Measurements from ENCODE around the gene RHEBL1.
A peak's percentile ranks its signal among the peaks of the same experiment; 100 is the strongest.
"Not testable (repeated sequence)": the region's sequence is repeated elsewhere in the genome, so short reads cannot be mapped to it uniquely, and the experiment has no call there.

The RHEBL1 gene

GRCh38 chr12:49089821-49090773 is 20.3 kb upstream of the RHEBL1 start:
- no peak for DNase-seq (ENCODE audit: low read depth in 3 of 3)

- DNase-seq (ENCODE audit: low read depth in 3 of 3) = no peak
Measured at GRCh38 chr12:49088932-49089330, 19.2 kb upstream of the RHEBL1 start.

DNA sequence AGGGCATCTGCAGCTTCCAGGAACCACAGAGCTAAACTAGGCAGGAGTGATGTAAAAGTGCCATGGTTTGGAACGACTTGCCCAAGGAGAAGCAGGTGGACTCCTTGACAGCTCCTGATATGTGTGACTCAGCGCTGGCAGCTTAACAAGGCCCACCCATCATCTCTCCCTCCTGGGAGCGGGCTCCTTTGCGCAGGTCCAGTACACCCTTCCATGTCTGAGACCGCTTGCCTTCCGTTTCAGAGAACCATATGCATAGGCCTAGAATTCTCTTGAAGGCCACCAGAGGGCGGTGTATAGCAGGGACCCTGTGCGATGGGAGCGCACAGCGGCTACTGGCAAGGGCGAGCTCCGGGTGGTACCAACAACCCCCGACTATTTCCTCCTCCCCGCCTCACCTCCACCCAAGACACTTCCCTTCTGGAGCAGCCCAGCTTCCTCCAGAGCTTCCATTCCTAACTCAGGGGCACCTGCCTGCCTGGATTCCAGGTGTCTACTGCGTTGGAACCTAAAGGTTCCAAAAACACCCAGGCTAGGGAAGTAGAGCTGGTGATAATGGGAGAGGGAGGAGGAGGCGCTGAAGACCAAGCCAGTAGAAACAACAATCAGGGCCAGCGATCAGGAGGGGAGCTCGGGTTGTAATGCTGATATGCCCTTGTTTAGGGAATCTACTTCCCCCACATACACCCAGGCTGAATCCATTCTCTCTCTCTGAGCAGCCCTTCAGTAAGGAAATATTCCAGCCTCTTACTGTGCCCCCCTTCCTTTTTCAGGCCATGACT is 18.6 kb upstream of the RHEBL1 start:
- peak; percentile 39 to 56 (median 46) for DNase-seq (ENCODE audit: low read depth in 3 of 3)

- no peak for DNase-seq (ENCODE audit: low read depth in 3 of 3)
Measured at GRCh38 chr12:49086116-49086515, 16.3 kb upstream of the RHEBL1 start.

- DNase-seq (ENCODE audit: low read depth in 3 of 3) = no peak
Measured at GRCh38 chr12:49084438-49084837, 14.7 kb upstream of the RHEBL1 start.

- DNase-seq (ENCODE audit: low read depth in 3 of 3) = no peak
Measured at GRCh38 chr12:49079793-49080192, 10.0 kb upstream of the RHEBL1 start.

DNA sequence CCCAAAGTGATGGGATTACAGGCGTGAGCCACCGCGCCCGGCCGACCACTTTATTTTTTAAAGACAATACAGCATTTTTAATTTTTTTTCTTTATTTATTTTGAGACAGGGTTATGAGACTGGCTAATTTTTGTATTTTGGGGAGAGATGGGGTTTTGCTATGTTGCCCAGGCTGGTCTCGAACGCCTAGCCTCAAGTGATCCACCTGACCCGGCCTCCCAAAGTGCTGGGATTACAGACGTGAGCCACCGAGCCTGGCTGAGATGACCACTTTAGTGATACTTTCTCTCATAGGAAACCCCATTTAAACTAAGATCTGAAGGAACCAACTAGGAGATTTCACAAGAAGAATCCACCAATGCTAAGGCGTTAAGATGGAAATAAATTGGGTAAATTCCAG is 1.2 kb upstream of the RHEBL1 start:
- no peak for DNase-seq (ENCODE audit: low read depth in 3 of 3)

DNA sequence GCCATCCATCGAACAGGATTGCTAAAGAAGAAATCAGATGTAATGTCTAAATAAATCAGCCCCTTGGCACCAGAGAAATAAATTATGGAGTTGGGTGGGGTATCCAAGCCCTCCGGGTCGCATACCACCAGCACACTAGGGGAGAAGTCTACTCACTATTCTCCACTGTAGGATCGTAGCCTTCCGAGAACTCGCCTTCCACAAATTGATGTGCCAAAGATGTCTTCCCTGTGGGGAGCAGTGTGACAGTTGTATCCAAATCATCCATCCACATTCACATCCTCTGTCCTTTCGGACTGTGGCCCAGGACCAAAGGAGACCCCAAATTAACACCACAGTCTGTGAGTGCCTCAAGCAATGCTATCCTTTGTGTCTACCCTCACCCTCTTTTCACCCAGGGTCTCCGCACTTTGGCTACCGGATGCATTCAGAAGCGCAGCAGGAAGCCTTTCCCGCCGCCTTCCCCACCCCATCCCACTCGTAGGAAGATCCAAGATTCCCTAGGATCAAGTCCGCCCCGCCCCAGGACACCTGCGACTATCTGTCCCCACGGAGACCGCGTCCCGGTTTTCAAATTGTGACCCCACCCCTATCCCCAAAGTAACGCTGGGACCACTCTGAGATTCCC is 786 bp downstream of the RHEBL1 start:
- DNase-seq (ENCODE audit: low read depth in 3 of 3) = no peak

GRCh38 chr12:49066120-49066519 is 3.7 kb downstream of the RHEBL1 start:
- DNase-seq (ENCODE audit: low read depth in 3 of 3) = no peak

DNA sequence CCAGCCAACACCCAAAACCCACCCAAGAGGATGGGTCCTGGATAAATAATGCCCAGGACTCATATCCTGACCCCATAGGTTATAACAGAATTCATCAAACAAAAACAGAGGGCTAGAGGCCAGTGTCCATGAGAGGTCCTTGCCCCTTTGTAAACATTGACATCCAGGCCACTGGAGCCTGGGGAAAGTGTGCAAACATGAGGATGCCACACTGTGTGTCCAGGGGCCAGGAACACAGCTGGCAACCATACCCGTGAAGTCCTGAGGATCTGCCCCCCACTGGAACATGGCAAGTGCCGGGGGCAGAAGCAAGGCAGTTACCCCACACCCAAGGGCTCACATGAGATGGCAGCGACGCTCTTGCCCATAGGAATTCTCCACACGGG is 5.0 kb downstream of the RHEBL1 start:
- no peak for DNase-seq (ENCODE audit: low read depth in 3 of 3)

DNA sequence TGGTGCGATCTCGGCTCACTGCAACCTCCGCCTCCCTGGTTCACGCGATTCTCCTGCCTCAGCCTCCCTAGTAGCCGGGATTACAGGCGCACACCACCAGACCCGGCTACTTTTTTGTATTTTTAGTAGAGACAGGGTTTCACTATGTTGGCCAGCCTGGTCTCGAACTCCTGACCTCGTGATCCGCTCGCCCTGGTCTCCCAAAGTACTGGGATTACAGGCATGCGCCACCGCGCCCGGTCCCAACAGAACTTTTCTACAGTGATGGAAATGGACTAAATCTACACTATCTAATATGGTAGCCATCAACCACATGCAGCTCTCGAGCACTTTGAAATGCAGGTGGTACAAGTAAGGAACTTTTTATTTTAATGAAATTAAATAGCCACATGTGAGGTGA is 7.9 kb downstream of the RHEBL1 start:
- not testable (repeated sequence) for DNase-seq (ENCODE audit: low read depth in 3 of 3)

- DNase-seq (ENCODE audit: low read depth in 3 of 3) = no peak
Measured at GRCh38 chr12:49061157-49061650, 8.6 kb downstream of the RHEBL1 start.

DNA sequence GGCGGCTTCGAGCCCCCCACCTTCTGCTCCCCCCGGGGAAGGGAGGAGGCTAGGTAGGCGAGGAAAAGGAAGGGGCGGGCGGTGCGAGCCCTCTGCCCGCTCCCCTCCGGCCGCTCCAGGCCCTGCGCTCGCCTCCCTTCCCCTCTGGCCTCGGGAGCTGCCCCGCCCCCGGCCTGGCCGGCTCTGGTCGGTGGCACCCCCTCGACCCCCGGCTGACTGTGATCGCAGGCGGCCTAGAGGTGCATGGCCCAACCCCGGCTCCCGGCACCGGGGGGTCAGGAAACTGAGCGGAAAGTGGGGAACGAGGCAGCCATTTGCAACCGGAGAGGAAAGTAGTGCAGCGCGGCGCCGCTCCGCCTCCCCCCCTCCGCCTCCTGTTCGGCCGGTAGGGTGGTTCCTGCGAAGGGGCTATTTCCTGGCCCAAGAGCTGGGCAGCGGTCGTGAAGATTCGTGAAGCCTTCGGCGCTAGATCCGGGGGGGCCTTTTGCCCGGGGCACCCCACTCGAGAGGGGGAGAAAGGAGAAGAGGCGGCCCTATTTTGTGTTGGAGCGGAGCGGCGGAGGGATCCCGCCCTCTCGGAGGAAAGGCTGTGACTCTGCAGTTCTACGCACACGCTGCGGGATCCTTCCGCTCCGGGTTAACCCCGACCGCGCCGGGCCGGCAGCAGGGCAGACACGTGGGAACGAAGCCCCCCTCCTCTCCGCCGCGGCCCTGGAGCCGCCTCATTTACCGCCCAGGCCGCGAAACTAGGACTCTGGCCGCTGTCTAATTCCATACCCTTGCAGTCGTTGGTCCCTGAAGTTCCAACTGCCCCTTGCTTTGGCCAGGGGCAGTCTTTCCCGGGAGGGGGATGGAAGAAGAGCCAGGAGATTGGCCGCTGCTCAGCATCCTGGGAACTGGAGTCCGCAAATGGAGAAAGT is 9.3 kb downstream of the RHEBL1 start, which contains the start of gene KMT2D:
KMT2D (minus strand) TSS at position 558 of the 920 bp plus-strand sequence. CDS start 5,470 bp downstream, outside the sequence.
- peak; percentile 80 to 83 (median 81) for DNase-seq (ENCODE audit: low read depth in 3 of 3)

DNA sequence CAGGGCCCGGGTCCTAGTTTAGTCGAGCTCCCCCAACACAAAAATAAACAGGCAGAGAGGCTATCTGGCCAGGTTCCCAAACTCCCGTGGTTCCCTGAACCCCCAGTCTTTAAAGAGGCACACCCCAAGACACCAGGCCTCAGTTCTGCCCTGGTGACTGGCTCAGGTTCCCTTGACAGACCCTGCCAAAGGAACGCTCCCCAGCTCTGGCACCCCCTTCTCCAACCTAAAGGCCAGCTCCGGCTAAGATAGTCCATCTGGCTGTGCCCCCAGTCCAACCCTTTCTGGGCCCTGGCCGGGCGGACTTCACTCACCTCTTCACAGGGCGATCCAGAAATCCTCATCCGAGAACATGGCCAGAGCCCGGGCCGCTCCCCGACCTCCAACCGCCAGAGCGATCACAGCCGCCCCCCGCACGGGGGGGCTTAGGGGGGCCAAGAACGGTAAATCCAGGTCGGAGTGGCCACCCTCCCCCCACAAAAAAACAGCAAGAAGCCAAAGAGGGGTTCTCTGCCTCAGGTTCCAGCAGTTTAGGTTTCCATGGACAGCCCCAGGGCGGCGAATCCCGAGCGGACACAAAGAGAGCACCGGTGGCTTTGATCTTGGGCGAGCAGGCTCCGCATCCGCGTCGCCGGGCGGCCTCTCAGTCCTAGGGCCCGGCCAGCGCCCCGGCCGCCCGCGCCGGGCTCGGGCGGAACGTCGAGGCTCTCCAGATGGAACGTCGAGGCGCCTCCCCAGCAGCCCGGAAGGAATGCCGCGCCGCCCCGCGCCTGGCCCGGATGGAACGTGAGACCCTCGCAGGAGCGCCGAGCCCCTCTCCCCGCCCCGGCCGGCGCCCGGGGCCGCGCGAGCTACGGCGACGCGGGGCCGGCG is 10.2 kb downstream of the RHEBL1 start:
- DNase-seq (ENCODE audit: low read depth in 3 of 3) = no peak

- DNase-seq (ENCODE audit: low read depth in 3 of 3) = no peak
Measured at GRCh38 chr12:49059045-49059298, 10.8 kb downstream of the RHEBL1 start.

GRCh38 chr12:49058366-49059044 is 11.3 kb downstream of the RHEBL1 start:
- DNase-seq (ENCODE audit: low read depth in 3 of 3) = no peak

DNA sequence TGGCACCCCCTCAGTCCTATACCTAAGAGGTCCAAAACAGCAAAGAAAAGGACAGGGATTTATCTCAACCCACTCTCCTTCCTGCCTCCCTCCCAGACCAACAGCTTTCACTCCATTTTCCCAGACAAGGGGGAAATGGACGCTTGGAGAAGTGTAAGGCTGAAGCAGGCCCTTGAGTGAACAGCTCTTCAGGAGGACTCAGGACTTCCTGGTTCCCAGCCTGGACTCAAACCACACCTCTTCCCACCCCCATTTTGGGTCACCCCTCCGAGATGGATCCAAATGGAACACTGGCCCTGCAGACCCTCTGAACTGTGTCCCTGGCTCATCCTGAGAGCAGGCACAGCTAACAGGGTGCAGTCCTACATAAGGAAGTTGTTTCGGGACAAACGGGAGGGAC is 11.9 kb downstream of the RHEBL1 start:
- no peak for DNase-seq (ENCODE audit: low read depth in 3 of 3)

DNA sequence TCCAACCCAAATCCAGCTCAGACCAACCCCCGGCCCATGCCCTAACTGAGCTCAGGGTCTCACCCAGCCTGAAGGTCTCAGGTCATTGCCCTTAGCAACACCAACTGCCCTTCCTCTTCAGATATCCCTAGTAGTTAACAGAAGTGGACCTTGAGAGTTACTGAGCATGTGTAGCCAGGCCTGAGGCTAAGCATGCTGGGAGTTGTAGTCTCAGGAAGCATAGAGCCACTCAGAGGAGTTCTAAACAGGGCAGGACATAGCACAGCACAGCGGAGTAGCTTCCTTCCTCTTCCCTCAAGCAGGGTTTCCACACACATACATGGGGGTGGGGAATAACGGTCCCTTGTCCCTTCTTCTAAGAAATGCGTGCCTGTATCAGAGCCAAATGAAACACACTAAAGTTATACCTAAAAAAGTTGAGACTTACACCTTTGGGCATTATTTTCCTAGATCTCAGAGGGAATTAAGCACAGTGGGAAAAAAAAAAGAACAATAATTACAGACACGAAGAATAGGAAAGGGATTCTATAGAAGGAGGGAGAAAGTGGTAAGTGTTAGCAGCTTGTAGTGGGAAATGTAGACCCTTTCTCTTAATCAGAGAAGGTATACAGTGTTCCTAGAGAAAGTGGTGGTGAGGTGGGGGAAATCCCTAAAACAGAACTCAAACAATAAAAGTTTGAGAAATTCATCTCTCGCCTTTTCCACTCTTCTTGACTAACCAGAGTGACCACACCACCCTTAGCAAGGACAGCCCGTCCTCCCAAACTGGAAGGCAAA is 13.6 kb downstream of the RHEBL1 start:
- DNase-seq (ENCODE audit: low read depth in 3 of 3) = peak in 2 of 3 experiments; percentile 24 to 28

DNA sequence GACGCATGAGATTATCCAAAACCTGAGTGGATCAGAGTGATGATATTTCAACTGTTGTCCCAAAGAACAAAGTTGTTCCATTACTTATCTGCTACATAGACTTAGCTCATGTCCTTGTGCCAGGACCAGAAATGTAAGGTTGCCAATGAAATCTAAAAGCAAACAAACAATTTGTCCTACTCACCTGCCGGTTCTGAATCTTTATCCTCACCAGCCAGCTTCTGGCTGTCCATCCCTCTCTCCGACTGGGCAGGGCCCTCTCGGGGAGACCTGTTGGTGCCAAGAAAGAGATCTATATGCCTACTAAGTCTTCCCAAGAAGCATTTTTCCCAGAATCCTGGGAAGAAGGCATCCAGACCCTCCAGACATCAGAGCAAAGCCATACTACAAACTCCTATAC is 14.7 kb downstream of the RHEBL1 start:
- no peak for DNase-seq (ENCODE audit: low read depth in 3 of 3)

Data from stimulated activated CD4-positive, alpha-beta T cell treated with anti-CD3 and anti-CD28 coated beads, TNF-alpha, amount 100 ng/mL, for 4 hours (primary cell).